GM12865 (cell line): ENCODE results near the gene ALDH6A1.
A peak's percentile ranks its signal among the peaks of the same experiment; 100 is the strongest.

ENCODE experiments used
- DNase-seq: peaks from one replicate; pipeline ENCODE4 v3.0.0; 2010; ENCODE audit warnings: low read depth
- H3K4me3 ChIP-seq: 2 replicates; pipeline ENCODE4 v1.5.1; 2011; ENCODE audit warnings: mild to moderate bottlenecking, low read depth, low read length, control low read depth
- CTCF ChIP-seq: IDR thresholded peaks from 2 replicates; pipeline ENCODE4 v1.5.1; 2011; ENCODE audit warnings: low read length, control low read depth, low read depth, inconsistent platforms; ENCODE audit not compliant: insufficient read depth; ENCODE audit errors: missing control alignments

The ALDH6A1 gene

GRCh38 chr14:74089251-74090020, 5.2 kb upstream of the ALDH6A1 start:
- H3K4me3 ChIP-seq = no peak overlapping the region
- peak; percentile 24 for DNase-seq
- TF ChIP-seq CTCF = no peak

- TF ChIP-seq CTCF = no peak
- peak; percentile 72 for DNase-seq
- H3K4me3 ChIP-seq = peak overlapping the region; percentile 66
These were observed 1.6 kb upstream of the ALDH6A1 start for GRCh38 chr14:74085828-74086227.

DNA sequence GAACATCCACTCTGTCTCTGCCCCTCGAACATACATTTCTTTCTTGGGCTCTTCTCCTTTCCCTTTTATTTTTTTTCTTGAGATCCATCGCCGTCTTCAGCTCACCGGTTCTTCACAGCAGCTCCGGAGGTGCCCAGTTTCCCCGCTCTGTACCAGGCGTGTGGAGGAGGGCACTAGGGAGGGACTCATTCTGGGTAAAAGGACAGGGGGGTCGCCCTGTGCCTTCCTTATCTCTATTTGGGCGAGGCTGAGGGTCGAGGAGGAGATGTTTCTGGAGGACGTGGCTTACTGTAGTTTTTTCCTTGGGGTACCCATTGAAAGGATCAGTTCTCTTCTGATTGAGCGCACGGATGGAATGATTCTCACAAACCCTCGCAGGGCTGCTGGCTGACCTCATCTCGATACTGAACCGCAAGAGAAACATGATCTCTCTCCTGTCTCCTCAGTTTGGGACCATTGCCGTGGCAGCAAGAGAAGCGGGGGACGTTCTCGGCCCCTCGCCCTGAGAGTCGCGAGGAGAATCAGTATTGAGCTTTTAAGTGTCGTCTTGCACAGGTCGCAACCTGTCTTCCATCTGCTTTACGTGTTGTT, 889 bp upstream of the ALDH6A1 start:
- DNase-seq = peak; percentile 69
- H3K4me3 ChIP-seq = peak overlapping the region; percentile 66
- TF ChIP-seq CTCF = no peak

DNA sequence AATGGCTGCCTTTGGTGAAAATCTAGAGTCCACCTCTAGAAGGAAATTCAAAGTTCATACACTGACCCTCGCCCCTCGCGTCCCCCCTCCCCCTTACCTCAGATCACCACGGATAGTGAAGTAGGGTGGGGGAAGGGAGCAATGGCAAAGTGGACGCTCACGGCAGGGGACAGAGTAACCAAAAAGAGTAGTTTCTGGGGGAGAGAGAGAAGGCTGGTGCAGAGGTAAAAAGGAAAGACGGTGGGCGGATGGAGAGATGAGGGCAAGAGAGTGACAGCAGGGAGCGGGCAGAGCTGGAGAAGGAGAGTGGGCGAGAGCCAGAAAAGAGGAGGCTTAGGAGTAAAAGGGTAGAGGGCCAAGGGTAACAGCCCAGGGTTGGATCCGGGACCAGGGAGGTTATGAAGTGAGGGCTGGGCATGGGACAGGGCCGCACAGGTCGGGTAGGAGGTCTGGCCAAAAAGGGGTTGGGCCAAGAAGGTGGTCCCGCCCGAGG, 423 bp downstream of the ALDH6A1 start:
- no peak for TF ChIP-seq CTCF
- DNase-seq = no peak
- peak overlapping the region; percentile 73 for H3K4me3 ChIP-seq

- no peak overlapping the region for H3K4me3 ChIP-seq
- DNase-seq = no peak
These were observed 1.1 kb downstream of the ALDH6A1 start for GRCh38 chr14:74083161-74083560.

GRCh38 chr14:74081491-74081890, 2.8 kb downstream of the ALDH6A1 start:
- no peak overlapping the region for H3K4me3 ChIP-seq
- no peak for DNase-seq
- TF ChIP-seq CTCF = no peak

More at GRCh38 chr14:74083161-74083560, 1.1 kb downstream of the ALDH6A1 start:
- TF ChIP-seq CTCF = no peak
